Stomach (tissue), 9 donors: Measurements from ENCODE around the gene RECQL5. TPM values are rescaled to one million over a fixed set of nuclear protein-coding genes. Genes with fewer than 3 reads are reported as not detected.
"Not testable (repeated sequence)": the region's sequence is repeated elsewhere in the genome, so short reads cannot be mapped to it uniquely, and the experiment has no call there.

Experiments used
- DNase-seq, 2 donors: peaks; one replicate each; pipeline versions ENCODE4 v3.0.0 to v3.0.0-alpha.2; 2013 to 2019
- H3K27ac ChIP-seq, 5 donors: fragments of 200-600 bp in 4 of 5; sonication (generic) in 4 of 5; one replicate each; pipeline ENCODE4 v1.5.1; 2013 to 2019; ENCODE audit warnings: mild to moderate bottlenecking in 1 of 5, moderate library complexity in 1 of 5
- H3K27me3 ChIP-seq, 3 donors: fragments of 200-600 bp; sonication (generic); one replicate each; pipeline ENCODE4 v1.5.1; 2017 to 2019; ENCODE audit warnings: mixed run types in 1 of 3
- H3K36me3 ChIP-seq, 4 donors: fragments of 200-600 bp; sonication (generic); 1 replicate in 3 of 4; 2 replicates in 1 of 4; pipeline ENCODE4 v1.5.1; 2016 to 2019
- H3K4me1 ChIP-seq, 4 donors: fragments of 200-600 bp; sonication (generic); one replicate each; pipeline ENCODE4 v1.5.1; 2016 to 2019
- H3K4me3 ChIP-seq, 4 donors: fragments of 200-600 bp; sonication (generic) in 3 of 4; one replicate each; pipeline ENCODE4 v1.5.1; 2016 to 2019; ENCODE audit warnings: mild to moderate bottlenecking in 1 of 4
- H3K9me3 ChIP-seq, 4 donors: fragments of 200-600 bp; sonication (generic); one replicate each; pipeline ENCODE4 v1.5.1; 2016 to 2019
- CTCF ChIP-seq, 7 experiments: fragments of 450-650 bp in 4 of 7; fragments of 200-600 bp in 3 of 7; sonication (generic) in 3 of 7; IDR thresholded peaks; one replicate each; pipeline ENCODE4 v1.5.1; 2016 to 2019; ENCODE audit warnings: antibody characterized with exemption in 7 of 7, control low read depth in 2 of 7, mild to moderate bottlenecking in 1 of 7
- EP300 ChIP-seq: sonication (generic); formaldehyde crosslinking; IDR thresholded peaks from one replicate; pipeline ENCODE4 v1.6.1; 2017; ENCODE audit warnings: antibody characterized with exemption
- POLR2A ChIP-seq, 4 donors: fragments of 450-650 bp; IDR thresholded peaks; one replicate each; pipeline ENCODE4 v1.6.1; 2016; ENCODE audit warnings: antibody characterized with exemption in 4 of 4, control low read depth in 2 of 4, mild to moderate bottlenecking in 1 of 4, moderate library complexity in 1 of 4
- POLR2AphosphoS5 ChIP-seq, 3 donors: sonication (generic); formaldehyde crosslinking; IDR thresholded peaks; one replicate each; pipeline ENCODE4 v1.6.1; 2016; ENCODE audit warnings: antibody characterized with exemption in 3 of 3
- WGBS, 5 donors: extraction: QIAGEN DNeasy Blood & Tissue Kit in 3 of 5; methylation state at CpG; one replicate each; pipeline versions ENCODE4 v1.1.5 to v1.1.7; 2013 to 2018; 5-methylcytosine and 5-hydroxymethylcytosine counted together
- intact Hi-C: fragments of 100-400 bp; cut with DNase I; formaldehyde crosslinking; loops from one replicate; pipeline ENCODE4 v1.15.1; 2023; ENCODE audit warnings: low total_unique reads
- polyA plus RNA-seq, 3 donors: library from polyadenylated mRNA; stranded (reverse); fragments of 200-250 nt; gene quantifications; one replicate each; pipeline ENCODE4 v1.2.3, GENCODE V29; 2013
- total RNA-seq, 5 donors: library from RNA; depleted of rRNA; stranded (reverse); fragments of >200 nt; gene quantifications; one replicate each; pipeline versions ENCODE4 v1.1.0 to v1.2.3, GENCODE V29; 2014 to 2016
- donor health status: healthy with polysubstance abuse.
- donor health status: Bipolar disorder and iron deficiency.
- donor health status: healthy.

The RECQL5 gene
- total and polyA plus RNA-seq, 8 donors, result 21.4 to 229 (median 48.7) TPM

GRCh38 chr17:75588596-75589011, 78.3 kb downstream of the RECQL5 start:
- peaks cover 24 to 40% (median 32%) of the 10 kb centered on the region in 4 donors for H3K4me1 ChIP-seq
- H3K36me3 ChIP-seq, result peaks cover 0 to 7% (median 4%) of the 10 kb centered on the region in 4 donors
- TF ChIP-seq POLR2A (IDR thresholded peaks at IDR 0.05), result no peak
- peak overlapping the region; percentile 60 to 68 (median 64) for H3K4me3 ChIP-seq
- peak in 1 of 2 donors; percentile 75 for DNase-seq
- H3K9me3 ChIP-seq, result no peaks in the 10 kb centered on the region
- no peaks in the 10 kb centered on the region for H3K27me3 ChIP-seq
- intact Hi-C loops, result loop anchor here (10.0 kb wide), 1 partner anchor 54 kb away; no protein-coding TSS in a partner anchor
- WGBS, 5 donors, result 9 to 13% (median 10%) methylated on average over 3 to 49 of the region's 49 CpGs; no CpG with 5 or more reads in 1 of the 5 donors
- H3K27ac ChIP-seq, result peak overlapping the region; percentile 87 to 98 (median 91)

- no peaks in the 10 kb centered on the region for H3K27me3 ChIP-seq
- 4 to 8% (median 7%) methylated on average over 43 to 82 of the region's 82 CpGs for WGBS, 5 donors
- H3K4me1 ChIP-seq, result peaks cover 24 to 40% (median 32%) of the 10 kb centered on the region in 4 donors
- H3K9me3 ChIP-seq, result no peaks in the 10 kb centered on the region
- H3K27ac ChIP-seq, result peak within 1 kb of the TSS; percentile 87 to 98 (median 91)
- TF ChIP-seq POLR2A (IDR thresholded peaks at IDR 0.05), result no peak
- no peak for TF ChIP-seq EP300
- TF ChIP-seq CTCF (IDR thresholded peaks at IDR 0.05), result peak in 4 of 7 experiments; percentile 13 to 34 (median 19)
- TF ChIP-seq POLR2AphosphoS5 (IDR thresholded peaks at IDR 0.05), result peak in 1 of 3 donors; percentile 23
- H3K4me3 ChIP-seq, result peak within 1 kb of the TSS; percentile 60 to 68 (median 64)
- H3K36me3 ChIP-seq, result peaks cover 0 to 7% (median 4%) of the 10 kb centered on the region in 4 donors
- intact Hi-C loops, result loop anchor here (10.0 kb wide), 1 partner anchor 53 kb away; no protein-coding TSS in a partner anchor
- DNase-seq, result peak; percentile 60 to 90
These were observed 79.0 kb downstream of the RECQL5 start, which contains the start of gene MYO15B for GRCh38 chr17:75587675-75588595. MYO15B (plus strand) TSS chr17:75587800; CDS start chr17:75588058, 258 bp downstream.

- Histone ChIP-seq H3K9me3 (no peaks in the 10 kb centered on the region), H3K4me1 (peaks cover 22 to 28% (median 25%) of the 10 kb centered on the region in 4 donors), H3K36me3 (no peaks in the 10 kb centered on the region), H3K27ac (no peak overlapping the region), H3K27me3 (no peaks in the 10 kb centered on the region), H3K4me3 (no peak overlapping the region)
- intact Hi-C loops, result loop anchor here (10.0 kb wide), 1 partner anchor 50 kb away; no protein-coding TSS in a partner anchor
- 74 to 92% (median 87%) methylated on average over 7 of the region's 7 CpGs for WGBS, 5 donors
- TF ChIP-seq POLR2A (IDR thresholded peaks at IDR 0.05) (no peak), EP300 (no peak), CTCF (IDR thresholded peaks at IDR 0.05) (no peak), POLR2AphosphoS5 (IDR thresholded peaks at IDR 0.05) (no peak)
- no peak for DNase-seq
These were observed 82.1 kb downstream of the RECQL5 start for GRCh38 chr17:75584849-75585175.

GRCh38 chr17:75583197-75583596, 83.8 kb downstream of the RECQL5 start:
- not testable (repeated sequence) for H3K9me3 ChIP-seq, DNase-seq, H3K4me3 ChIP-seq, H3K36me3 ChIP-seq, H3K27ac ChIP-seq, H3K27me3 ChIP-seq
- WGBS, 5 donors, result 88 to 91% (median 90%) methylated on average over 6 of the region's 6 CpGs
- H3K4me1 ChIP-seq, result peaks cover 11 to 24% (median 17%) of the 10 kb centered on the region in 4 donors
- intact Hi-C loops, result loop anchor here (10.0 kb wide), 1 partner anchor 48 kb away; no protein-coding TSS in a partner anchor

- H3K4me1 ChIP-seq, result peaks cover 0 to 14% (median 4%) of the 10 kb centered on the region in 4 donors
- H3K4me3 ChIP-seq, H3K36me3 ChIP-seq, H3K9me3 ChIP-seq, H3K27ac ChIP-seq, H3K27me3 ChIP-seq: not testable (repeated sequence)
- WGBS, 5 donors, result 75 to 86% (median 82%) methylated on average over 23 of the region's 23 CpGs
- TF ChIP-seq POLR2AphosphoS5 (IDR thresholded peaks at IDR 0.05), result peak in 1 of 3 donors; percentile 9
- DNase-seq, result peak in 1 of 2 donors; percentile 3
- intact Hi-C loops, result loop anchor here (10.0 kb wide), 1 partner anchor 46 kb away; no protein-coding TSS in a partner anchor
These were observed 85.7 kb downstream of the RECQL5 start for GRCh38 chr17:75581121-75581725.

Other genes with a start within 250 kb of the RECQL5 start
- 100 to 1,000 TPM in 3 of 5 donors, 10 to 100 TPM in 2; 31.9 to 466 (median 128) TPM for gene TMEM94, start 210.5 kb downstream of the RECQL5 start, total RNA-seq
- gene TMEM94, start 210.5 kb downstream of the RECQL5 start, polyA plus RNA-seq, result 10 to 100 TPM; 16.6 to 28.5 (median 20.5) TPM
- 10 to 100 TPM in 4 of 5 donors, 1 to 10 TPM in 1; 9.0 to 27.4 (median 15.6) TPM for gene CASKIN2, start 151.6 kb downstream of the RECQL5 start, total RNA-seq
- 1 to 10 TPM; 5.4 to 9.3 (median 8.8) TPM for gene CASKIN2, start 151.6 kb downstream of the RECQL5 start, polyA plus RNA-seq
- 100 to 1,000 TPM in 2 of 5 donors, 10 to 100 TPM in 3; 13.2 to 219 (median 48.1) TPM for gene TSEN54, start 150.6 kb downstream of the RECQL5 start, total RNA-seq
- gene TSEN54, start 150.6 kb downstream of the RECQL5 start, polyA plus RNA-seq, result 10 to 100 TPM; 20.8 to 49.7 (median 36.2) TPM
- gene LLGL2, start 141.5 kb downstream of the RECQL5 start, total RNA-seq, result 100 to 1,000 TPM in 4 of 5 donors, 10 to 100 TPM in 1; 72.3 to 565 (median 165) TPM
- 100 to 1,000 TPM; 144 to 199 (median 184) TPM for gene LLGL2, start 141.5 kb downstream of the RECQL5 start, polyA plus RNA-seq
- 100 to 1,000 TPM; 138 to 515 (median 186) TPM for gene MYO15B, start 79.4 kb downstream of the RECQL5 start, total RNA-seq
- 10 to 100 TPM; 67.7 to 82.3 (median 68.5) TPM for gene MYO15B, start 79.4 kb downstream of the RECQL5 start, polyA plus RNA-seq
- gene SMIM5, start 33.7 kb downstream of the RECQL5 start, total RNA-seq, result 10 to 100 TPM in 1 of 5 donors, 1 to 10 TPM in 1, under 1 TPM in 1, not detected in 2; 0.58 to 12.7 (median 3.6) TPM
- 10 to 100 TPM in 1 of 3 donors, 1 to 10 TPM in 2; 5.9 to 29.5 (median 10.0) TPM for gene SMIM5, start 33.7 kb downstream of the RECQL5 start, polyA plus RNA-seq
- gene SAP30BP, start 184 bp upstream of the RECQL5 start, total RNA-seq, result 100 to 1,000 TPM in 2 of 5 donors, 10 to 100 TPM in 3; 24.6 to 154 (median 72.9) TPM
- 10 to 100 TPM; 59.0 to 82.5 (median 72.8) TPM for gene SAP30BP, start 184 bp upstream of the RECQL5 start, polyA plus RNA-seq
- 100 to 1,000 TPM in 4 of 5 donors, 10 to 100 TPM in 1; 66.8 to 137 (median 132) TPM for gene ITGB4, start 54.3 kb upstream of the RECQL5 start, total RNA-seq
- 10 to 100 TPM; 33.6 to 66.1 (median 60.3) TPM for gene ITGB4, start 54.3 kb upstream of the RECQL5 start, polyA plus RNA-seq
- 10 to 100 TPM in 4 of 5 donors, 1 to 10 TPM in 1; 7.6 to 57.1 (median 27.5) TPM for gene GALK1, start 98.0 kb upstream of the RECQL5 start, total RNA-seq
- 10 to 100 TPM; 32.7 to 41.0 (median 40.6) TPM for gene GALK1, start 98.0 kb upstream of the RECQL5 start, polyA plus RNA-seq
- gene UNK, start 117.7 kb upstream of the RECQL5 start, total RNA-seq, result 100 to 1,000 TPM in 1 of 5 donors, 10 to 100 TPM in 3, 1 to 10 TPM in 1; 3.5 to 102 (median 33.0) TPM
- 10 to 100 TPM; 13.5 to 17.3 (median 15.1) TPM for gene UNK, start 117.7 kb upstream of the RECQL5 start, polyA plus RNA-seq
- 10 to 100 TPM in 4 of 5 donors, 1 to 10 TPM in 1; 9.0 to 45.5 (median 25.5) TPM for gene UNC13D, start 177.2 kb upstream of the RECQL5 start, total RNA-seq
- 10 to 100 TPM in 2 of 3 donors, 1 to 10 TPM in 1; 6.4 to 18.5 (median 17.9) TPM for gene UNC13D, start 177.2 kb upstream of the RECQL5 start, polyA plus RNA-seq
- 100 to 1,000 TPM in 1 of 5 donors, 10 to 100 TPM in 4; 28.6 to 122 (median 46.1) TPM for gene WBP2, start 188.2 kb upstream of the RECQL5 start, total RNA-seq
- gene WBP2, start 188.2 kb upstream of the RECQL5 start, polyA plus RNA-seq, result 100 to 1,000 TPM in 1 of 3 donors, 10 to 100 TPM in 2; 87.3 to 104 (median 98.6) TPM
- gene TRIM47, start 211.4 kb upstream of the RECQL5 start, total RNA-seq, result 10 to 100 TPM in 4 of 5 donors, 1 to 10 TPM in 1; 3.5 to 40.4 (median 11.9) TPM
- 10 to 100 TPM; 24.2 to 34.7 (median 28.4) TPM for gene TRIM47, start 211.4 kb upstream of the RECQL5 start, polyA plus RNA-seq
- gene TRIM65, start 229.8 kb upstream of the RECQL5 start, total RNA-seq, result 10 to 100 TPM in 3 of 5 donors, 1 to 10 TPM in 1, not detected in 1; 9.2 to 26.6 (median 16.9) TPM
- 10 to 100 TPM in 1 of 3 donors, 1 to 10 TPM in 2; 8.1 to 10.6 (median 9.5) TPM for gene TRIM65, start 229.8 kb upstream of the RECQL5 start, polyA plus RNA-seq
- gene MRPL38, start 237.7 kb upstream of the RECQL5 start, total RNA-seq, result 100 to 1,000 TPM in 1 of 5 donors, 10 to 100 TPM in 3, 1 to 10 TPM in 1; 9.3 to 244 (median 29.9) TPM
- 10 to 100 TPM; 54.2 to 89.2 (median 73.9) TPM for gene MRPL38, start 237.7 kb upstream of the RECQL5 start, polyA plus RNA-seq